GM12864 (cell line): Measurements from ENCODE around the gene EZR.

Experiments used
- DNase-seq: peaks from one replicate; pipeline ENCODE4 v3.0.0-alpha.2; 2011; ENCODE audit warnings: low read depth
- H3K4me3 ChIP-seq: 2 replicates; pipeline ENCODE4 v1.5.1; 2011; ENCODE audit warnings: mild to moderate bottlenecking, low read depth, low read length, control low read depth
- TF ChIP-seq, protein P1 (sequence below): IDR thresholded peaks from 2 replicates; pipeline ENCODE4 v1.5.1; 2011; ENCODE audit warnings: low read depth, mild to moderate bottlenecking, moderate library complexity, low read length, control low read depth, inconsistent platforms; ENCODE audit errors: missing control alignments

The EZR gene

DNA sequence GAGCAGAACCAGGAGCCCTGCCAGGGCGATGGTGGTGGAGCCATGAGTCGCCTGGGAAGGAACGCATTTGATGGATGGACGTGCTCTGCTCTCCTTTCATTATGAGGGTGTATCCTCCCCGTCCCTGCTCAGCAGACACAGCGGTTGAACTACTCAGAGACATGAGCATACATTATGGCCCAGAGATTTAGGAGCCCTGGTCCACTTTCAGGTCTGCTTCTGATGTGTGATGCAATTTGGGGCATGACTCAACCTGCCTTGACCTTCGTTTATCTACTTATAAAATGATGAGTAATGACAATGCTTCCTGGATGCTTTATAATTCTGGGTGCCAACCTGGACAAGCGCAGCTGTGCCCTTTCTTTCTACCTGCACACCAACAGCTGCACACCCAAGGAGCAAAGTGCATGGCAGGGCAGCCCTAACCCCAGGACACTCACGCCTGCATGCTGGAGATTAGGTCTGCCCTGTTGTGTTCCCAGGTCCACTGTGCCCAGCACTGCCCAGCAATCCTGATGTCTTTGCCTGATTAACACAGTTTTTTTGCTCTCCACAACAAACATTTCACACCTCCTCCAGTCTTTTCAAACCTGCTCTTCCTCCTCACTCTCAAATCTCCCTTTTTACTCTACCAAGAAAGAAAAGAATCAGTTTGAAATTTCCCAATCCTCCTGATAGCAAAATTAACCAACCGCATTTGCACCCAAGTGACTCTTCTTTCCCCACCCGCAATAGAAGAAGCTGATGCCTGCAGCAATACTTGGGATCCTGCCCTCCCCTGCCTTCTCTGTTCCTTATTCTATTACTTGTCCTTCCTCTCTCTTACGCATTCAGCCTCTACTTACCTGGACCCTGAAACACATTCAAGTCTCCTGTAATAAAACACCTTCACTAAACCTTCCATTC, 81.2 kb downstream of the EZR start:
- no peak for DNase-seq
- TF ChIP-seq, protein P1, sequence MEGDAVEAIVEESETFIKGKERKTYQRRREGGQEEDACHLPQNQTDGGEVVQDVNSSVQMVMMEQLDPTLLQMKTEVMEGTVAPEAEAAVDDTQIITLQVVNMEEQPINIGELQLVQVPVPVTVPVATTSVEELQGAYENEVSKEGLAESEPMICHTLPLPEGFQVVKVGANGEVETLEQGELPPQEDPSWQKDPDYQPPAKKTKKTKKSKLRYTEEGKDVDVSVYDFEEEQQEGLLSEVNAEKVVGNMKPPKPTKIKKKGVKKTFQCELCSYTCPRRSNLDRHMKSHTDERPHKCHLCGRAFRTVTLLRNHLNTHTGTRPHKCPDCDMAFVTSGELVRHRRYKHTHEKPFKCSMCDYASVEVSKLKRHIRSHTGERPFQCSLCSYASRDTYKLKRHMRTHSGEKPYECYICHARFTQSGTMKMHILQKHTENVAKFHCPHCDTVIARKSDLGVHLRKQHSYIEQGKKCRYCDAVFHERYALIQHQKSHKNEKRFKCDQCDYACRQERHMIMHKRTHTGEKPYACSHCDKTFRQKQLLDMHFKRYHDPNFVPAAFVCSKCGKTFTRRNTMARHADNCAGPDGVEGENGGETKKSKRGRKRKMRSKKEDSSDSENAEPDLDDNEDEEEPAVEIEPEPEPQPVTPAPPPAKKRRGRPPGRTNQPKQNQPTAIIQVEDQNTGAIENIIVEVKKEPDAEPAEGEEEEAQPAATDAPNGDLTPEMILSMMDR: no peak

DNA sequence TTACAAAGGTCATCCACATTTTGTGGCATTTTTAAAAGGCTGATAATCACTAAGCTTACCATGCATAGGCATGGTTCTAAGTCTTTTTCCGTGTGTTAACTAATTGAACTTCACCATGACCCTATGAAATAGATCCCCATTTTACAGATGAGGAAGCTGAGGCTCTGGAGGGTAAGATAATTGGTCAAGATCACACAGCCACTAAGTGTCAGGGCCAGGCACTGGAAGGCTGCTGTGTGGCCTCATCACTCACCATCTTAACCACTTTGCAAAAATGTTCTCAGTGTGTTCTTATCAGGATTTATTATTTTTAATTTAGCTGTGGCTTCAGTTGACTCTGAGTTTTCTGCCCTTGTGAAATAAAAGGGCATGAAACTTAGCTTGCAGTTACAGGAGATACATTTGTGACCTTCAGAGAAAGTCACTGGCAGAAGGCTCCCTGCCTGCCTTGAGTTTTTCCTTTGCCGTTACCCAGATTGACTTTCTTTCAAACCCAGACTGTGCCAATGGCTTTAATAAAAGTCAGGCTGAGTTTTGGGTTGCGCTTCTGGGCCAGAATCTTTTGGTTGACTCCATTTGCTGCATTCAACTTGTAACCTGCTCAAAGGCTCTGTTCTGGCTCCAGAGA, 82.0 kb downstream of the EZR start:
- TF ChIP-seq, protein P1: no peak
- DNase-seq: no peak
- no peak overlapping the region for H3K4me3 ChIP-seq

More for the DNA sequence above, 81.2 kb downstream of the EZR start:
- H3K4me3 ChIP-seq: no peak overlapping the region

DNA sequence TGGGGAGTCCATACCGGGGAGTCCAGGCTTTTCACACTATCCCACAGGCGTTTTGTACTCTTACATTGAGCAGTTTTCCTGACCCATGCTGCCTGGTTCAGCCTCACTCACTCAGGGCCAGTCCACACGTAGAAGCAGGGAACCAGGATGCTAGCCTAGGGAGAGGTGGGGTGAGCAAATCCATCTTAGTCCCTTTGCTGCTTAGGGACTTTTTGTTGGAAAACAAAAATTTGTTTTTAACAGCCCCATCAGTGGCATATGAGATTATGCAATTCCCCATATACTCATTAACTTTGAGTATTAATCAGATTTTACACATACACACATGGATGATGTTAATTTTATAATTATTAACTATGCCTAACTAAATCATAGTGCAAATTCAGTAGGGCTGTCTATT, 84.2 kb downstream of the EZR start:
- H3K4me3 ChIP-seq: no peak overlapping the region
- TF ChIP-seq, protein P1: no peak
- DNase-seq: no peak

DNA sequence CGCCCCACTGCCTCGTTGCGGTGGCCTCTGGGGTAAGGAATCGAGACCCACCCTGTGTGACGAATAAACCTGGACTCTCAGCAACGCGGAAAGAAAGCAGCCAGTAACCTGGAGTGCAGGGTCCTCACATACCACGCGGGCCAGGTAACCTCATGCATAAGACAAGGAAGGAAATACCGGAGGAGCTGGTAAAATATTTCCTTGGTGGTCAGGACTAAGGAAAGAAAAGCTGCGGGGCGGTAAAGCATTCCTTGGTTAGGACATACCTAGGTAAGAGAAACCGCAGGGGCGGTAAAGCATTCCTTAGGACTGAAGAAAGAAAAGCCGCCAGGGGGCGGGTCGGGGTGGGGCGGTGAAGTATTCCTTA, 88.6 kb downstream of the EZR start:
- TF ChIP-seq, protein P1: no peak
- DNase-seq: no peak
- H3K4me3 ChIP-seq: no peak overlapping the region

DNA sequence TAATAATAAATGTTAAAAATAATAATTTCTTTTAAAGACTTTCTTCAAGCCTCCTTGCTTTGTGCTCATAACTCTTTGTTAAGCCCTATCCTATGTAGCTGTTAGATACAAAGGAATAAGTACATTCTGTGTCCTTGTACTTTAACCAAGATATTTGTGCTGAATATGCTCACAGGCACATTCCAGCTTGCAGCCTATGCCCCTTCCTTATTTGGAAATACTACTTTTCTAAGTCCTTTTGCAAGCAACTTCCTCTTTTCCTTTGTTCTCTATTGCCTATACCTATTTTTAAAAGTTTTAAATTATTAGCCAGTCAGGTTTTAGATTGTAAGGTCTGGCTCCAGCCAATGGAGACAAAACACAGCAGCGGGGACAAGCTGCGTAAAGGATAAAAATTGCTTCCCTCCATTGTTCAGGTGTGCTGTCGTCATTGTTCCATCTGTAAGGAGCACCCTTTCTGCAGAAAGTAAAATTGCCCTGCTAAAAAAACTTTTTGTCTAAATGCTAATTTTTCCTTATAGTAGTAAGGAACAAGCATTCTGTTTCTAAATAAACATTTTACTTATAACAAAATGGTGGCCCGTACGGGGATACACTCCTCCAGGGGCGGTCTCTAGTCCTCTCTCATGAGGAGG, 89.1 kb downstream of the EZR start:
- no peak for DNase-seq
- no peak overlapping the region for H3K4me3 ChIP-seq
- TF ChIP-seq, protein P1: no peak

DNA sequence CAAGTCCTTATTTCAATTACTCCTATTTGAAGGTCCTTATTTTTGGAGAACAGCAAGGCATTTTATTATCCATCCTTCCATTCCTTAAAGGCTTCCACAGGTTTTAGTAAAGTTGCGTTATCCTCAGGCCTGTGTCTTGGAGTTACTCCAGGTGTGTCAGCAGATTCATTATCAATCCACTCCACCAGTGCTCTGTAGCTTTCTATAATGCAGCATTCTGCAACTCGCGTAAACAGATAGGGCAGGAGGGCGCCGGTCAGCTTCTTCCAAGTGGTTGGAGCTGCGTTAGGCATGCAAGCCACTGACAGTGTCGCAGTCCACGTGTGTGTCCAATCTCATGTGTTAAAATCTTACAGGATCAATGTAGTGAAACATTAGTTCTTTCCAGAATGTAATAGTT, 93.5 kb downstream of the EZR start:
- DNase-seq: no peak
- TF ChIP-seq, protein P1: no peak
- H3K4me3 ChIP-seq: no peak overlapping the region
